ENCODE measurements around the gene CACNB4.

Gene CACNB4

DNA sequence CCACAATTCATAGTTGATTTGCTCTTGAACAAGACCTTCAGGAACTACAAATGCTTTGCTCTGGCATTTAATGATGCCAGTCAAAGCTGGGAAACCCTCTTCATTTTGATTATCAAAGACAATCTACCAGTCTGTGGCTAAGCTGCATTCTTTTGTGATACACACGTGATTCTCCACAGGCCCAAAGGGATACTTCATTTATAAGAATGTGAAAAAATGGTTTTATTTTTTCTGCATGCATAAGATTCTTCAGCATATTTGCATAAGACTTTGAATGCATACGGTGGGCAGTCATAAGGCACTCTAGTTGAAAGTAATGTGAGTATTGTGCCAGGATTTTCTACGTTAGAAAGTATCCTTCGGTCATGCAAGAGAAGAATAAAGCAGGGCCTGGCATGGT is 237.7 kb downstream of the CACNB4 start:
- Histone ChIP-seq H3K4me3 (ENCODE audit: low read depth, low read length) (no peak overlapping the region), H2AFZ (no peak overlapping the region), H3K27ac (no peak overlapping the region), H3K27me3 (ENCODE audit: control insufficient read depth, insufficient read depth, low read length) (no peaks in the 10 kb centered on the region), H3K79me2 (no peaks in the 10 kb centered on the region), H3K4me2 (ENCODE audit: low read length) (no peak overlapping the region), H3K4me1 (no peaks in the 10 kb centered on the region), H3K9me3 (ENCODE audit: control insufficient read depth, low read length) (no peaks in the 10 kb centered on the region), H3K36me3 (ENCODE audit: control insufficient read depth, insufficient read depth, low read length) (no peaks in the 10 kb centered on the region), H3K9ac (no peak overlapping the region)
- TF ChIP-seq, protein P1, sequence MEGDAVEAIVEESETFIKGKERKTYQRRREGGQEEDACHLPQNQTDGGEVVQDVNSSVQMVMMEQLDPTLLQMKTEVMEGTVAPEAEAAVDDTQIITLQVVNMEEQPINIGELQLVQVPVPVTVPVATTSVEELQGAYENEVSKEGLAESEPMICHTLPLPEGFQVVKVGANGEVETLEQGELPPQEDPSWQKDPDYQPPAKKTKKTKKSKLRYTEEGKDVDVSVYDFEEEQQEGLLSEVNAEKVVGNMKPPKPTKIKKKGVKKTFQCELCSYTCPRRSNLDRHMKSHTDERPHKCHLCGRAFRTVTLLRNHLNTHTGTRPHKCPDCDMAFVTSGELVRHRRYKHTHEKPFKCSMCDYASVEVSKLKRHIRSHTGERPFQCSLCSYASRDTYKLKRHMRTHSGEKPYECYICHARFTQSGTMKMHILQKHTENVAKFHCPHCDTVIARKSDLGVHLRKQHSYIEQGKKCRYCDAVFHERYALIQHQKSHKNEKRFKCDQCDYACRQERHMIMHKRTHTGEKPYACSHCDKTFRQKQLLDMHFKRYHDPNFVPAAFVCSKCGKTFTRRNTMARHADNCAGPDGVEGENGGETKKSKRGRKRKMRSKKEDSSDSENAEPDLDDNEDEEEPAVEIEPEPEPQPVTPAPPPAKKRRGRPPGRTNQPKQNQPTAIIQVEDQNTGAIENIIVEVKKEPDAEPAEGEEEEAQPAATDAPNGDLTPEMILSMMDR (IDR thresholded peaks at IDR 0.05) = no peak

DNA sequence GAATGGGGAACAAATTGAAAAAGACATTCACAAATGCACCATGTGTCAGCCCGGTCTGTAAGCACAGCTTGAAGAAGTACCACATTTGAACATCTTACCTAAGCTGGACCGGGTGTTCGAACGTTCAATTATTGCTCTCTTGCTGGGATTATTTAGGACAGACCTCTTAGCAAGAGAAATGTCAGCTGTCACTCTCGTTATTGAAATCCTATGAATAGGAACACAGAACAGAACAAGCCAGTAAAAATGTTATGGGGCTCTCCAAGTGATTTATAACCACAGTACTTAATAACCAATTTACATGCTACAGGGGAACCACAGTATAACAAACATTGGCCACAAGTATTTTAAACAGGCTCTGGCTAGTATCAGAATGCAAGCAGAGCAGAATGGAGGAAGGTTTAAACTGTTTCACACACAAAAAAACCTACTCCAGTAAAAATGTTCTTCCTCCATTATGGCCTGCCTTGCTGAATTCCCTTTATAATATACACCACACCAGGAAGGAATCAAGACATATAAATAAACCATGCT is 238.2 kb downstream of the CACNB4 start:
- H3K9me3 ChIP-seq (ENCODE audit: control insufficient read depth, low read length) = no peaks in the 10 kb centered on the region
- H3K36me3 ChIP-seq (ENCODE audit: control insufficient read depth, insufficient read depth, low read length) = no peaks in the 10 kb centered on the region
- H3K27ac ChIP-seq = no peak overlapping the region
- TF ChIP-seq, protein P1 (IDR thresholded peaks at IDR 0.05) = no peak
- H2AFZ ChIP-seq = no peak overlapping the region
- H3K4me2 ChIP-seq (ENCODE audit: low read length) = no peak overlapping the region
- H3K27me3 ChIP-seq (ENCODE audit: control insufficient read depth, insufficient read depth, low read length) = no peaks in the 10 kb centered on the region
- no peak overlapping the region for H3K9ac ChIP-seq
- no peaks in the 10 kb centered on the region for H3K4me1 ChIP-seq
- H3K79me2 ChIP-seq = no peaks in the 10 kb centered on the region
- no peak overlapping the region for H3K4me3 ChIP-seq (ENCODE audit: low read depth, low read length)

DNA sequence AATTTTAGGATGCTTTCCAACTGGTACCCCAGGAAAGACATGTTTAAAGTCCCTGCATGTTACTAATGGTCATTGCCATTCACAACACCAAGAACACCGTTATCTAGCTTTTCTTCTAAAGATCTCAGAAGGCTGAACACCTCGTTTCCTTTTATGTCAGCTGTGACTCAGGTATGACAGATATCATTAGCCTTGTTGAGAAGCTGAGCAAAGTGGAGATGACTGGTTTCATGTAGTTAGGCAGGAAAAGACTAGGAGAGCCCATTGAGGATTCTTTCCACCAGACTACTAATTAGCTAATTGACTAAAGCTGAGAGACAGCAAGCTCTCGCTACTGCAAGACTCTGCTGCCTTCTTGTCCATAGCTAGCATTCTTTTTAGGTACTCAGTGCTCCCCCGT is 238.6 kb downstream of the CACNB4 start:
- Histone ChIP-seq H3K4me3 (ENCODE audit: low read depth, low read length) (no peak overlapping the region), H3K4me1 (no peaks in the 10 kb centered on the region), H3K4me2 (ENCODE audit: low read length) (no peak overlapping the region), H3K79me2 (no peaks in the 10 kb centered on the region), H3K27me3 (ENCODE audit: control insufficient read depth, insufficient read depth, low read length) (no peaks in the 10 kb centered on the region), H3K27ac (no peak overlapping the region), H3K9ac (no peak overlapping the region), H3K36me3 (ENCODE audit: control insufficient read depth, insufficient read depth, low read length) (no peaks in the 10 kb centered on the region), H2AFZ (no peak overlapping the region), H3K9me3 (ENCODE audit: control insufficient read depth, low read length) (no peaks in the 10 kb centered on the region)
- TF ChIP-seq, protein P1 (IDR thresholded peaks at IDR 0.05) = no peak

DNA sequence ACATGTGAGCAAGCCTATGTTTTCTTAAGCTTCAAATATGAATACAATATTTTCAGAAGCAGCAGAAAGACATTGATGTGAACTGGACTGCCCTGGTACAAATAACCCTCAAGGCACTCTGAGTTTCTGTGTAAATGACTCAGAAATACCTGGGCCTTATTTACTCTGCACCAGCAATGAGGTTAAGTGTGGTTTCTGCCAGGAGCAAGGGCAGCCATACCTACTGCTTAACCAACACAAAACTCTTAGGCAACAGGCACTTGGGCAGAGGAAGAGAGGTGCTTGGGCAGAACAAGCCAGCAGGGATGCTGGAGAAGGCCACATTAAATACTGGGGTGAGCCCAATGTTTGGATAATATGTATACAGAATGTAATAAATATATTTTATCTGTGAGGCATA is 241.2 kb downstream of the CACNB4 start:
- Histone ChIP-seq H3K9ac (no peak overlapping the region), H3K9me3 (ENCODE audit: control insufficient read depth, low read length) (no peaks in the 10 kb centered on the region), H2AFZ (no peak overlapping the region), H3K27me3 (ENCODE audit: control insufficient read depth, insufficient read depth, low read length) (no peaks in the 10 kb centered on the region), H3K79me2 (no peaks in the 10 kb centered on the region), H3K4me1 (no peaks in the 10 kb centered on the region), H3K36me3 (ENCODE audit: control insufficient read depth, insufficient read depth, low read length) (no peaks in the 10 kb centered on the region), H3K27ac (no peak overlapping the region), H3K4me3 (ENCODE audit: low read depth, low read length) (no peak overlapping the region), H3K4me2 (ENCODE audit: low read length) (no peak overlapping the region)
- TF ChIP-seq, protein P1 (IDR thresholded peaks at IDR 0.05) = no peak

DNA sequence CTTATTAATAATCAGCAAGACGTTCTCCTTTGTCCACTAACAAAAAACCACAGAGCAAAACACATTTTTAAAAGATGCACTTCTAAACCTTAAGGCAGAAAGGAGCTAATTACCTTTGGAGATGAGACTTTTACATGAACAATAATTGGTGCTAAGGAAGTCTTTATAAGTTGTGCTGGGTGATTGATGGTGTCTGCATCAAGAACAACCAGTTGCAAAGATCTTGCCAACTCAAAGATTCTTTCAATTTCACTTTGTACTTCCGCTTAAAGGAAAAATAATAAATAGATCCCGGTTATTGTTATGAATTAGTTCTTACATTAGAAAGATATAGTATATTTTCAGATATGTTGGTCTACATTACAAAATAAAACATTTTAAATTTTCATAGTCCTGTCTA is 243.7 kb downstream of the CACNB4 start:
- Histone ChIP-seq H3K27ac (no peak overlapping the region), H3K4me2 (ENCODE audit: low read length) (no peak overlapping the region), H3K27me3 (ENCODE audit: control insufficient read depth, insufficient read depth, low read length) (no peaks in the 10 kb centered on the region), H3K4me1 (peaks cover 2% of the 10 kb centered on the region), H3K79me2 (no peaks in the 10 kb centered on the region), H3K9me3 (ENCODE audit: control insufficient read depth, low read length) (no peaks in the 10 kb centered on the region), H2AFZ (no peak overlapping the region), H3K9ac (no peak overlapping the region), H3K4me3 (ENCODE audit: low read depth, low read length) (no peak overlapping the region), H3K36me3 (ENCODE audit: control insufficient read depth, insufficient read depth, low read length) (no peaks in the 10 kb centered on the region)
- TF ChIP-seq, protein P1 (IDR thresholded peaks at IDR 0.05) = no peak

Data from parathyroid adenoma (tissue), 2 donors.